ENCODE data around the gene BOLA3.

The BOLA3 gene

DNA sequence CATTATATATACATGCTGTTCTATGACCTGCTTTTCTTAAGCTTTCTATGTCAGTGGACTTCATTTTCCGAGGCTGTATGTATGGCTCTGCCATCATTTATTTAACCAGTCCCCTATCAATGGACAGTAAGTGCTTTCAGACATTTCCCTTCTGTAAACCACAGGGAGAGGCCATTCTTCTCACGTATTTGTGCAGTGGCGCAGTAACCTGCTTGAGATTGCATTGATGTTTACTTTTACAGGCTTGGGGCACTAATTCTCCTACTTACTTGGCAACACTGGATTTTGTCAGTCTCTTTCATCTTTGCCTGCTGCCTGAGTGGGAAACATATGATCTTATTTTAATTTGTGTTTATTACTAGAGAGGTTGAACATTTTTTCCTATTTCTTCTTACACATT is 52.1 kb downstream of the BOLA3 start:
- 95% methylated on average over 3 of the region's 3 CpGs for WGBS
- Histone ChIP-seq H2BK12ac (ENCODE audit: low read length in 2 of 2) (no peak overlapping the region), H3K9ac (ENCODE audit: low read length) (no peak overlapping the region), H2BK120ac (ENCODE audit: low read depth, low read length) (no peak overlapping the region), H2BK15ac (ENCODE audit: low read depth, poor library complexity, severe bottlenecking) (no peak overlapping the region), H3K4me3 (ENCODE audit: insufficient read depth in 1 of 2, low read depth in 1 of 2, low read length in 2 of 2) (no peak overlapping the region), H3K27me3 (ENCODE audit: control insufficient read depth in 1 of 2, insufficient read depth in 1 of 2, low read length in 2 of 2) (no peaks in the 10 kb centered on the region), H3K23ac (ENCODE audit: low read length in 2 of 2) (no peak overlapping the region), H2AK5ac (ENCODE audit: low read length, severe bottlenecking) (no peak overlapping the region), H3K9me3 (ENCODE audit: control insufficient read depth, low read length) (no peaks in the 10 kb centered on the region), H3K18ac (ENCODE audit: low read depth in 1 of 2, low read length in 2 of 2) (no peak overlapping the region), H3K27ac (ENCODE audit: low read length, poor library complexity, severe bottlenecking) (no peak overlapping the region), H3K4me1 (ENCODE audit: control insufficient read depth, insufficient read depth, low read depth, low read length) (no peaks in the 10 kb centered on the region), H2BK5ac (ENCODE audit: low read depth, low read length, poor library complexity, severe bottlenecking) (no peak overlapping the region), H4K91ac (ENCODE audit: low read length) (no peak overlapping the region), H2AFZ (ENCODE audit: low read depth, low read length) (no peak overlapping the region), H4K8ac (ENCODE audit: low read length) (no peak overlapping the region), H3K36me3 (ENCODE audit: control insufficient read depth in 1 of 2, insufficient read depth in 2 of 2, low read depth in 1 of 2, low read length in 2 of 2) (peaks cover 59 to 63% of the 10 kb centered on the region in 2 experiments), H3K14ac (ENCODE audit: low read length in 2 of 2) (no peak overlapping the region), H3K79me1 (replicated peaks; ENCODE audit: low read length, poor library complexity, severe bottlenecking) (peaks cover 8% of the 10 kb centered on the region), H3K4ac (ENCODE audit: low read depth in 1 of 2, low read length in 2 of 2) (no peak overlapping the region), H3K4me2 (ENCODE audit: low read length, poor library complexity, severe bottlenecking) (no peak overlapping the region)
- no peak for DNase-seq

DNA sequence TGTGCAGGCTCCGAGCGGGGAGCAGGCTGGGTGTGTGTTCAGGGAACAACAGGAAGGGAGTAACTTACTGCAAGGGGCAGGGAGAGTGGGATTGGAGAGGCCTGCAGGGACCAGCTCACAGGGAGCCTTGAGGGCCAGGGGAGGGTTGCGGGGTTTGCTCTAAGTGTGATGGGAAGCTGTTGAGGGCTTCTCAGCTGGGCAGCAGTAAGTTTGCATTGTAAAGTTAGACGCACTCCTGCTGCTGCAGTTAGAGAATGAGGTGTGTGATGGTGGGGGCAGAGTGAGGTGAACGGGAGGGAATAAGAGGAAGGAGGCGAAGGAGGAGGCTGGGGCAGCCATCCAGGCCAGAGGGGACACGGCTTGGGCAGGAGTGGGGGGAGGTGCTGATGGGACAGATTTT is 53.4 kb downstream of the BOLA3 start:
- H3K14ac ChIP-seq (ENCODE audit: low read length in 2 of 2), result no peak overlapping the region
- WGBS, result 96% methylated on average over 7 of the region's 7 CpGs

DNA sequence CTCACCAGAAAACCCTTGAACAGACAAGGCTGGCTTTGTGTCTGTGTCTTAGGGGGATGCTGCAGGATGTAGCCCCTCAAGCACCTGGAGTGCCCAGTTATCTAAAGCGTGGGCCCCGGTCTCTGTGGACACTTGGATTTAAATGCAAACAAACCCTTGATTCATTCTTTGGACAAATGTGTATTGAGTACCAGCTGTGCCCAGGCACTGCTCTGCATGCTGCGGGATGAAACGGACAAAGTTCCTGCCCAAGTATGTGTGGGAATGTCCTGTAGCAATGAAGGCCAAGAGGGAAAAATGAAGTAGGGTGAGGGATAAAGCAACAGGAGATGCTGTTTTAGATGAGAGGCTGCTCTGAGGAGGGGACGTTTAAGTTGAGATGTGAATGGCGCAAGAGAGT is 53.9 kb downstream of the BOLA3 start:
- no peak overlapping the region for H4K91ac ChIP-seq (ENCODE audit: low read length)
- no peak overlapping the region for H2BK5ac ChIP-seq (ENCODE audit: low read depth, low read length, poor library complexity, severe bottlenecking)
- no peak overlapping the region for H3K27ac ChIP-seq (ENCODE audit: low read length, poor library complexity, severe bottlenecking)
- H2AK5ac ChIP-seq (ENCODE audit: low read length, severe bottlenecking), result no peak overlapping the region
- H2BK120ac ChIP-seq (ENCODE audit: low read depth, low read length), result no peak overlapping the region
- peaks cover 9% of the 10 kb centered on the region for H3K4me1 ChIP-seq (ENCODE audit: control insufficient read depth, insufficient read depth, low read depth, low read length)
- WGBS, result 96% methylated on average over 6 of the region's 6 CpGs
- no peak overlapping the region for H2AFZ ChIP-seq (ENCODE audit: low read depth, low read length)
- DNase-seq, result no peak
- H2BK12ac ChIP-seq (ENCODE audit: low read length in 2 of 2), result no peak overlapping the region
- no peak overlapping the region for H3K23ac ChIP-seq (ENCODE audit: low read length in 2 of 2)
- H3K79me1 ChIP-seq (replicated peaks; ENCODE audit: low read length, poor library complexity, severe bottlenecking), result peaks cover 9% of the 10 kb centered on the region
- H3K27me3 ChIP-seq (ENCODE audit: control insufficient read depth in 1 of 2, insufficient read depth in 1 of 2, low read length in 2 of 2), result no peaks in the 10 kb centered on the region
- no peak overlapping the region for H3K9ac ChIP-seq (ENCODE audit: low read length)
- no peak overlapping the region for H2BK15ac ChIP-seq (ENCODE audit: low read depth, poor library complexity, severe bottlenecking)
- H4K8ac ChIP-seq (ENCODE audit: low read length), result no peak overlapping the region
- no peak overlapping the region for H3K4me3 ChIP-seq (ENCODE audit: insufficient read depth in 1 of 2, low read depth in 1 of 2, low read length in 2 of 2)
- H3K18ac ChIP-seq (ENCODE audit: low read depth in 1 of 2, low read length in 2 of 2), result no peak overlapping the region
- no peaks in the 10 kb centered on the region for H3K9me3 ChIP-seq (ENCODE audit: control insufficient read depth, low read length)
- no peak overlapping the region for H3K4me2 ChIP-seq (ENCODE audit: low read length, poor library complexity, severe bottlenecking)
- H3K4ac ChIP-seq (ENCODE audit: low read depth in 1 of 2, low read length in 2 of 2), result no peak overlapping the region
- H3K14ac ChIP-seq (ENCODE audit: low read length in 2 of 2), result no peak overlapping the region
- peaks cover 50 to 59% of the 10 kb centered on the region in 2 experiments for H3K36me3 ChIP-seq (ENCODE audit: control insufficient read depth in 1 of 2, insufficient read depth in 2 of 2, low read depth in 1 of 2, low read length in 2 of 2)

More for the DNA sequence above, 53.4 kb downstream of the BOLA3 start:
- Histone ChIP-seq H3K4me3 (ENCODE audit: insufficient read depth in 1 of 2, low read depth in 1 of 2, low read length in 2 of 2) (no peak overlapping the region), H3K27me3 (ENCODE audit: control insufficient read depth in 1 of 2, insufficient read depth in 1 of 2, low read length in 2 of 2) (no peaks in the 10 kb centered on the region), H4K91ac (ENCODE audit: low read length) (no peak overlapping the region), H3K79me1 (replicated peaks; ENCODE audit: low read length, poor library complexity, severe bottlenecking) (peaks cover 9% of the 10 kb centered on the region), H4K8ac (ENCODE audit: low read length) (no peak overlapping the region), H3K9ac (ENCODE audit: low read length) (no peak overlapping the region), H3K27ac (ENCODE audit: low read length, poor library complexity, severe bottlenecking) (no peak overlapping the region), H2BK12ac (ENCODE audit: low read length in 2 of 2) (no peak overlapping the region), H3K4ac (ENCODE audit: low read depth in 1 of 2, low read length in 2 of 2) (no peak overlapping the region), H3K23ac (ENCODE audit: low read length in 2 of 2) (no peak overlapping the region), H3K9me3 (ENCODE audit: control insufficient read depth, low read length) (no peaks in the 10 kb centered on the region), H3K4me2 (ENCODE audit: low read length, poor library complexity, severe bottlenecking) (no peak overlapping the region), H3K36me3 (ENCODE audit: control insufficient read depth in 1 of 2, insufficient read depth in 2 of 2, low read depth in 1 of 2, low read length in 2 of 2) (peaks cover 55 to 61% of the 10 kb centered on the region in 2 experiments), H3K4me1 (ENCODE audit: control insufficient read depth, insufficient read depth, low read depth, low read length) (peaks cover 9% of the 10 kb centered on the region), H2BK5ac (ENCODE audit: low read depth, low read length, poor library complexity, severe bottlenecking) (no peak overlapping the region), H2AFZ (ENCODE audit: low read depth, low read length) (no peak overlapping the region), H2AK5ac (ENCODE audit: low read length, severe bottlenecking) (no peak overlapping the region), H2BK120ac (ENCODE audit: low read depth, low read length) (no peak overlapping the region), H3K18ac (ENCODE audit: low read depth in 1 of 2, low read length in 2 of 2) (no peak overlapping the region), H2BK15ac (ENCODE audit: low read depth, poor library complexity, severe bottlenecking) (no peak overlapping the region)
- no peak for DNase-seq

DNA sequence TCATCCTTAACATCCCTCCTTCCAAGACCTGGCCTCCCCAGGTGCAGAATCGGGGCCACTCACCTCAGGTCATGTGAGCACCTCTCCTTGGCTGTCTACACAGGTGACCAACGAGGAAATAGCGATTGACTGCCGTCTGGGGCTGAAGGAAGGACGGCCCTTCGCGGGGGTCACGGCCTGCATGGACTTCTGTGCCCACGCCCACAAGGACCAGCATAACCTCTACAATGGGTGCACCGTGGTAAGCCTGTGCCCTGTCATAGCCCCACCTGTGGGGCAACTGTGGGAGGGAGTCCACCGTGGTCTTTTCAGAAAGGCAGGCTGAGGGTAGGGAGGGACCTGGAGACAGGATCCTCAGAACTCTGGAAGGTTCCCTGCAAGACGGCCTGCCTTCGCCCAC is 54.3 kb downstream of the BOLA3 start:
- Histone ChIP-seq H4K91ac (ENCODE audit: low read length) (no peak overlapping the region), H3K4me2 (ENCODE audit: low read length, poor library complexity, severe bottlenecking) (no peak overlapping the region), H4K8ac (ENCODE audit: low read length) (no peak overlapping the region), H3K23ac (ENCODE audit: low read length in 2 of 2) (no peak overlapping the region), H3K4ac (ENCODE audit: low read depth in 1 of 2, low read length in 2 of 2) (no peak overlapping the region), H3K27me3 (ENCODE audit: control insufficient read depth in 1 of 2, insufficient read depth in 1 of 2, low read length in 2 of 2) (no peaks in the 10 kb centered on the region), H3K36me3 (ENCODE audit: control insufficient read depth in 1 of 2, insufficient read depth in 2 of 2, low read depth in 1 of 2, low read length in 2 of 2) (peaks cover 47 to 59% of the 10 kb centered on the region in 2 experiments), H2BK15ac (ENCODE audit: low read depth, poor library complexity, severe bottlenecking) (no peak overlapping the region), H2BK120ac (ENCODE audit: low read depth, low read length) (no peak overlapping the region), H3K18ac (ENCODE audit: low read depth in 1 of 2, low read length in 2 of 2) (no peak overlapping the region), H3K4me1 (ENCODE audit: control insufficient read depth, insufficient read depth, low read depth, low read length) (peaks cover 9% of the 10 kb centered on the region), H2BK5ac (ENCODE audit: low read depth, low read length, poor library complexity, severe bottlenecking) (no peak overlapping the region), H3K4me3 (ENCODE audit: insufficient read depth in 1 of 2, low read depth in 1 of 2, low read length in 2 of 2) (no peak overlapping the region), H2AK5ac (ENCODE audit: low read length, severe bottlenecking) (no peak overlapping the region), H2AFZ (ENCODE audit: low read depth, low read length) (no peak overlapping the region), H2BK12ac (ENCODE audit: low read length in 2 of 2) (no peak overlapping the region), H3K79me1 (replicated peaks; ENCODE audit: low read length, poor library complexity, severe bottlenecking) (peaks cover 9% of the 10 kb centered on the region), H3K27ac (ENCODE audit: low read length, poor library complexity, severe bottlenecking) (no peak overlapping the region), H3K14ac (ENCODE audit: low read length in 2 of 2) (no peak overlapping the region), H3K9ac (ENCODE audit: low read length) (no peak overlapping the region), H3K9me3 (ENCODE audit: control insufficient read depth, low read length) (no peaks in the 10 kb centered on the region)
- 98% methylated on average over 13 of the region's 13 CpGs for WGBS
- no peak for DNase-seq

Data from mesenchymal stem cell (in vitro differentiated cells and primary cell).